HG03095 (cell line): Measurements from ENCODE around the gene SIRT4.
"Not testable (repeated sequence)": the region's sequence is repeated elsewhere in the genome, so short reads cannot be mapped to it uniquely, and the experiment has no call there.

ENCODE experiments used
- ATAC-seq: cut with Tn5 transposase; IDR thresholded peaks from one replicate; pipeline ENCODE4 v1.9.1; 2021; ENCODE audit warnings: moderate library complexity; ENCODE audit not compliant: unreplicated experiment

SIRT4 gene

GRCh38 chr12:120332523-120332922, 30.4 kb downstream of the SIRT4 start:
- no peak for ATAC-seq

GRCh38 chr12:120335447-120335846, 33.3 kb downstream of the SIRT4 start:
- ATAC-seq, result not testable (repeated sequence)

GRCh38 chr12:120336392-120336791, 34.3 kb downstream of the SIRT4 start:
- not testable (repeated sequence) for ATAC-seq

GRCh38 chr12:120337730-120338129, 35.6 kb downstream of the SIRT4 start:
- ATAC-seq, result no peak

- ATAC-seq, result no peak
These were observed 37.1 kb downstream of the SIRT4 start for GRCh38 chr12:120339256-120339655.

GRCh38 chr12:120342175-120343038, 40.3 kb downstream of the SIRT4 start:
- ATAC-seq, result no peak

GRCh38 chr12:120343039-120343537, 41.0 kb downstream of the SIRT4 start:
- no peak for ATAC-seq

GRCh38 chr12:120343692-120344091, 41.6 kb downstream of the SIRT4 start:
- no peak for ATAC-seq

GRCh38 chr12:120346031-120346430, 43.9 kb downstream of the SIRT4 start:
- no peak for ATAC-seq

- ATAC-seq, result no peak
These were observed 44.6 kb downstream of the SIRT4 start for GRCh38 chr12:120346681-120347080.

GRCh38 chr12:120347766-120348165, 45.6 kb downstream of the SIRT4 start:
- ATAC-seq, result no peak

GRCh38 chr12:120350576-120351350, 48.6 kb downstream of the SIRT4 start:
- no peak for ATAC-seq

- ATAC-seq, result no peak
These were observed 50.0 kb downstream of the SIRT4 start for GRCh38 chr12:120352117-120352516.

- ATAC-seq, result no peak
These were observed 51.0 kb downstream of the SIRT4 start for GRCh38 chr12:120353136-120353535.

GRCh38 chr12:120353556-120354317, 51.6 kb downstream of the SIRT4 start:
- ATAC-seq, result no peak

GRCh38 chr12:120356567-120357030, 54.5 kb downstream of the SIRT4 start:
- no peak for ATAC-seq

- ATAC-seq, result no peak
These were observed 55.0 kb downstream of the SIRT4 start for GRCh38 chr12:120357104-120357503.

GRCh38 chr12:120358412-120359100, 56.4 kb downstream of the SIRT4 start:
- ATAC-seq, result no peak

- no peak for ATAC-seq
These were observed 57.0 kb downstream of the SIRT4 start for GRCh38 chr12:120359128-120359527.

- ATAC-seq, result no peak
These were observed 59.5 kb downstream of the SIRT4 start for GRCh38 chr12:120361506-120362208.
